GM18498 (cell line): ENCODE measurements around the gene TCP11.
"Not testable (repeated sequence)": the region's sequence is repeated elsewhere in the genome, so short reads cannot be mapped to it uniquely, and the experiment has no call there.

Source experiments
- ATAC-seq: cut with Tn5 transposase; IDR thresholded peaks from one replicate; pipeline ENCODE4 v1.9.1; 2021; ENCODE audit warnings: mild to moderate bottlenecking, moderate library complexity; ENCODE audit not compliant: unreplicated experiment

TCP11 gene

GRCh38 chr6:35148167-35148741 is 7.1 kb upstream of the TCP11 start:
- ATAC-seq: no peak

GRCh38 chr6:35147486-35147885 is 6.3 kb upstream of the TCP11 start:
- ATAC-seq: no peak

GRCh38 chr6:35147026-35147425 is 5.9 kb upstream of the TCP11 start:
- no peak for ATAC-seq

- no peak for ATAC-seq
Measured at GRCh38 chr6:35146453-35146852, 5.3 kb upstream of the TCP11 start.

GRCh38 chr6:35145757-35146156 is 4.6 kb upstream of the TCP11 start:
- no peak for ATAC-seq

GRCh38 chr6:35142588-35143569 is 1.7 kb upstream of the TCP11 start:
- no peak for ATAC-seq

- no peak for ATAC-seq
Measured at GRCh38 chr6:35140639-35141006, 516 bp downstream of the TCP11 start.

- no peak for ATAC-seq
Measured at GRCh38 chr6:35139924-35140638, 1.1 kb downstream of the TCP11 start.

GRCh38 chr6:35139470-35139869 is 1.7 kb downstream of the TCP11 start:
- no peak for ATAC-seq

- ATAC-seq: not testable (repeated sequence)
Measured at GRCh38 chr6:35138191-35138590, 2.9 kb downstream of the TCP11 start.

GRCh38 chr6:35136185-35136584 is 5.0 kb downstream of the TCP11 start:
- no peak for ATAC-seq

GRCh38 chr6:35128496-35128895 is 12.6 kb downstream of the TCP11 start:
- no peak for ATAC-seq

- ATAC-seq: no peak
Measured at GRCh38 chr6:35128042-35128441, 13.1 kb downstream of the TCP11 start.

GRCh38 chr6:35124356-35124755 is 16.8 kb downstream of the TCP11 start:
- no peak for ATAC-seq

- ATAC-seq: no peak
Measured at GRCh38 chr6:35120746-35121145, 20.4 kb downstream of the TCP11 start.

- no peak for ATAC-seq
Measured at GRCh38 chr6:35108309-35108885, 32.7 kb downstream of the TCP11 start.

GRCh38 chr6:35107761-35108160 is 33.4 kb downstream of the TCP11 start:
- ATAC-seq: not testable (repeated sequence)

- ATAC-seq: not testable (repeated sequence)
Measured at GRCh38 chr6:35107208-35107607, 33.9 kb downstream of the TCP11 start.

GRCh38 chr6:35106061-35106460 is 35.1 kb downstream of the TCP11 start:
- not testable (repeated sequence) for ATAC-seq

GRCh38 chr6:35105078-35105477 is 36.1 kb downstream of the TCP11 start:
- ATAC-seq: no peak

GRCh38 chr6:35099116-35099515 is 42.0 kb downstream of the TCP11 start:
- ATAC-seq: no peak
